ENCODE measurements around the gene GPR35. TPM values are rescaled to one million over a fixed set of nuclear protein-coding genes. Genes with fewer than 3 reads are reported as not detected.

The GPR35 gene
- total RNA-seq, 5 donors from 2014 or later (not counting 1 experiment from before 2014, with no cell fraction given), result 6.2 to 16.2 (median 10.4) TPM

GRCh38 chr2:240648155-240648649 lies 22.9 kb downstream of the GPR35 start:
- DNase-seq, result no peak
- CTCF ChIA-PET, result no interaction called here

DNA sequence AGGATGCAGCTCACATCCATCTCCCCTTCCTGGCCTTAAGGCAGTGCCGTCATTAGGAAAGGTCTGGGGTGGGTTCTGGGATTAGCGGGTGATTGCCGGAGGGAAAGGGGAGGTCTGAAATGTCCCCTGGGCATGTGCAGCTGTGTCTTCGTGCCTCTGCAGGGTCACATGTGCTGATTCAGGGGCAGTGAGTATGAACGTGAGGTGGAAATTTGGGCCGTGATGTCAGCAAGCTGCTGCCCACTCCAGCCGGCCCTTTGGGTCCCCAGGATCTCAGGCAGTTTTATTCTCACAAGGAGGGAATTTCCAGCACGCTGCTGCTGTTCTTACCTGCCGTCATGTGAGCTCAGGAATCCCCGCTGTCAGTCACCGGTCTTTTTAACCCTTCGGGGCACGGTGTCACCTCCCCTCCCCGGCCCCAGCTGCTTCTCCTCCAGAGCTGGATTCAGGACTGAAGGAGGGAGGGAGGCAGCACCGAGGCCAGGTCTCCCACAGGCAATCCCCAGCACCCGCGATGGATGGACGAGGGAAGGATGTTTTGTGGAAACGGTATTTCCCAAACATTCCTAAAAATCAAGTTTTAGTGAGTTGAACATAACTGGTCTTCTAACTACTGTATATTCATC lies 23.5 kb downstream of the GPR35 start:
- Mint-ChIP-seq H3K36me3 (no peaks in the 10 kb centered on the region), H3K4me3 (no peak overlapping the region), H3K27me3 (peaks cover 26 to 37% of the 10 kb centered on the region in 2 donors), H3K4me1 (peaks cover 7 to 16% (median 9%) of the 10 kb centered on the region in 3 donors), H3K9me3 (no peaks in the 10 kb centered on the region), H3K27ac (no peak overlapping the region)
- POLR2A ChIA-PET, result no interaction called here
- H3K27me3 ChIP-seq (replicated peaks in 1 of 2; ENCODE audit: control insufficient read depth in 2 of 2, extremely low read depth in 1 of 2, insufficient read depth in 2 of 2, low read length in 1 of 2), result peaks cover 0 to 58% of the 10 kb centered on the region in 2 experiments
- WGBS (ENCODE audit: insufficient coverage), result 45% methylated on average over 5 of the region's 19 CpGs
- no peak for DNase-seq
- no peak overlapping the region for H3K4me3 ChIP-seq (ENCODE audit: control insufficient read depth in 1 of 2, extremely low read depth in 1 of 2, low read length in 1 of 2)
- no peak overlapping the region for H3K27ac ChIP-seq (ENCODE audit: low read length)
- no peaks in the 10 kb centered on the region for H3K9me3 ChIP-seq
- H3K4me1 ChIP-seq (ENCODE audit: control insufficient read depth in 1 of 2, extremely low read depth in 1 of 2, insufficient read depth in 2 of 2, low read length in 2 of 2), result peaks cover 0 to 10% of the 10 kb centered on the region in 2 experiments
- no peak for ATAC-seq (replicated peaks in 1 of 4)
- CTCF ChIA-PET, result no interaction called here
- H3K36me3 ChIP-seq (ENCODE audit: control insufficient read depth in 2 of 2, extremely low read depth in 1 of 2, insufficient read depth in 1 of 2, low read length in 1 of 2), result no peaks in the 10 kb centered on the region

More at GRCh38 chr2:240648155-240648649, 22.9 kb downstream of the GPR35 start:
- H3K27ac Mint-ChIP-seq, result no peak overlapping the region
- no peak overlapping the region for H3K4me3 ChIP-seq (ENCODE audit: control insufficient read depth in 1 of 2, extremely low read depth in 1 of 2, low read length in 1 of 2)
- no peak overlapping the region for H3K27ac ChIP-seq (ENCODE audit: low read length)
- peaks cover 0 to 59% of the 10 kb centered on the region in 2 experiments for H3K27me3 ChIP-seq (replicated peaks in 1 of 2; ENCODE audit: control insufficient read depth in 2 of 2, extremely low read depth in 1 of 2, insufficient read depth in 2 of 2, low read length in 1 of 2)
- POLR2A ChIA-PET, result no interaction called here
- H3K9me3 ChIP-seq, result no peaks in the 10 kb centered on the region
- H3K4me1 Mint-ChIP-seq, result peaks cover 7 to 16% (median 9%) of the 10 kb centered on the region in 3 donors
- ATAC-seq (replicated peaks in 1 of 4), result no peak
- H3K27me3 Mint-ChIP-seq, result peaks cover 26 to 32% of the 10 kb centered on the region in 2 donors
- H3K36me3 ChIP-seq (ENCODE audit: control insufficient read depth in 2 of 2, extremely low read depth in 1 of 2, insufficient read depth in 1 of 2, low read length in 1 of 2), result no peaks in the 10 kb centered on the region
- peaks cover 0 to 10% of the 10 kb centered on the region in 2 experiments for H3K4me1 ChIP-seq (ENCODE audit: control insufficient read depth in 1 of 2, extremely low read depth in 1 of 2, insufficient read depth in 2 of 2, low read length in 2 of 2)
- 91% methylated on average over 4 of the region's 6 CpGs for WGBS (ENCODE audit: insufficient coverage)
- no peak overlapping the region for H3K4me3 Mint-ChIP-seq
- H3K9me3 Mint-ChIP-seq, result no peaks in the 10 kb centered on the region
- no peaks in the 10 kb centered on the region for H3K36me3 Mint-ChIP-seq

- Histone ChIP-seq H3K27ac (ENCODE audit: low read length) (no peak overlapping the region), H3K27me3 (replicated peaks in 1 of 2; ENCODE audit: control insufficient read depth in 2 of 2, extremely low read depth in 1 of 2, insufficient read depth in 2 of 2, low read length in 1 of 2) (peaks cover 0 to 54% of the 10 kb centered on the region in 2 experiments), H3K36me3 (ENCODE audit: control insufficient read depth in 2 of 2, extremely low read depth in 1 of 2, insufficient read depth in 1 of 2, low read length in 1 of 2) (no peaks in the 10 kb centered on the region), H3K4me1 (ENCODE audit: control insufficient read depth in 1 of 2, extremely low read depth in 1 of 2, insufficient read depth in 2 of 2, low read length in 2 of 2) (peaks cover 0 to 10% of the 10 kb centered on the region in 2 experiments), H3K9me3 (no peaks in the 10 kb centered on the region), H3K4me3 (ENCODE audit: control insufficient read depth in 1 of 2, extremely low read depth in 1 of 2, low read length in 1 of 2) (no peak overlapping the region)
- no peak for DNase-seq
- no peaks in the 10 kb centered on the region for H3K36me3 Mint-ChIP-seq
- H3K27me3 Mint-ChIP-seq, result peaks cover 26 to 39% of the 10 kb centered on the region in 2 donors
- H3K27ac Mint-ChIP-seq, result no peak overlapping the region
- WGBS (ENCODE audit: insufficient coverage), result 61% methylated on average over 4 of the region's 7 CpGs
- CTCF ChIA-PET, result no interaction called here
- H3K4me3 Mint-ChIP-seq, result no peak overlapping the region
- H3K4me1 Mint-ChIP-seq, result peaks cover 8 to 16% (median 9%) of the 10 kb centered on the region in 3 donors
- no peaks in the 10 kb centered on the region for H3K9me3 Mint-ChIP-seq
- ATAC-seq (replicated peaks in 1 of 4), result no peak
- POLR2A ChIA-PET, result no interaction called here
Observed at GRCh38 chr2:240649331-240649730, 24.1 kb downstream of the GPR35 start.

GRCh38 chr2:240650254-240650965 lies 25.1 kb downstream of the GPR35 start:
- Mint-ChIP-seq H3K27me3 (peaks cover 34 to 47% of the 10 kb centered on the region in 2 donors), H3K36me3 (no peaks in the 10 kb centered on the region), H3K27ac (no peak overlapping the region), H3K9me3 (no peaks in the 10 kb centered on the region), H3K4me3 (no peak overlapping the region), H3K4me1 (peaks cover 13 to 17% (median 16%) of the 10 kb centered on the region in 3 donors)
- Histone ChIP-seq H3K27me3 (replicated peaks in 1 of 2; ENCODE audit: control insufficient read depth in 2 of 2, extremely low read depth in 1 of 2, insufficient read depth in 2 of 2, low read length in 1 of 2) (peaks cover 3 to 48% of the 10 kb centered on the region in 2 experiments), H3K36me3 (ENCODE audit: control insufficient read depth in 2 of 2, extremely low read depth in 1 of 2, insufficient read depth in 1 of 2, low read length in 1 of 2) (no peaks in the 10 kb centered on the region), H3K9me3 (no peaks in the 10 kb centered on the region), H3K27ac (ENCODE audit: low read length) (no peak overlapping the region), H3K4me1 (ENCODE audit: control insufficient read depth in 1 of 2, extremely low read depth in 1 of 2, insufficient read depth in 2 of 2, low read length in 2 of 2) (peaks cover 0 to 10% of the 10 kb centered on the region in 2 experiments), H3K4me3 (ENCODE audit: control insufficient read depth in 1 of 2, extremely low read depth in 1 of 2, low read length in 1 of 2) (no peak overlapping the region)
- WGBS (ENCODE audit: insufficient coverage), result 89% methylated on average over 4 of the region's 13 CpGs
- POLR2A ChIA-PET, result no interaction called here
- no peak for DNase-seq
- CTCF ChIA-PET, result no interaction called here
- no peak for ATAC-seq (replicated peaks in 1 of 4)

GRCh38 chr2:240651185-240651584 lies 25.9 kb downstream of the GPR35 start:
- Mint-ChIP-seq H3K9me3 (no peaks in the 10 kb centered on the region), H3K4me3 (no peak overlapping the region), H3K27me3 (peaks cover 34 to 47% of the 10 kb centered on the region in 2 donors), H3K36me3 (no peaks in the 10 kb centered on the region), H3K27ac (no peak overlapping the region), H3K4me1 (peaks cover 8 to 14% (median 10%) of the 10 kb centered on the region in 3 donors)
- H3K27ac ChIP-seq (ENCODE audit: low read length), result no peak overlapping the region
- no peak for ATAC-seq (replicated peaks in 1 of 4)
- no peaks in the 10 kb centered on the region for H3K36me3 ChIP-seq (ENCODE audit: control insufficient read depth in 2 of 2, extremely low read depth in 1 of 2, insufficient read depth in 1 of 2, low read length in 1 of 2)
- 81% methylated on average over 2 of the region's 3 CpGs for WGBS (ENCODE audit: insufficient coverage)
- H3K9me3 ChIP-seq, result no peaks in the 10 kb centered on the region
- ChIA-PET CTCF (no interaction called here), POLR2A (no interaction called here)
- peaks cover 3 to 43% of the 10 kb centered on the region in 2 experiments for H3K27me3 ChIP-seq (replicated peaks in 1 of 2; ENCODE audit: control insufficient read depth in 2 of 2, extremely low read depth in 1 of 2, insufficient read depth in 2 of 2, low read length in 1 of 2)
- no peak for DNase-seq
- peaks cover 0 to 10% of the 10 kb centered on the region in 2 experiments for H3K4me1 ChIP-seq (ENCODE audit: control insufficient read depth in 1 of 2, extremely low read depth in 1 of 2, insufficient read depth in 2 of 2, low read length in 2 of 2)
- no peak overlapping the region for H3K4me3 ChIP-seq (ENCODE audit: control insufficient read depth in 1 of 2, extremely low read depth in 1 of 2, low read length in 1 of 2)

DNA sequence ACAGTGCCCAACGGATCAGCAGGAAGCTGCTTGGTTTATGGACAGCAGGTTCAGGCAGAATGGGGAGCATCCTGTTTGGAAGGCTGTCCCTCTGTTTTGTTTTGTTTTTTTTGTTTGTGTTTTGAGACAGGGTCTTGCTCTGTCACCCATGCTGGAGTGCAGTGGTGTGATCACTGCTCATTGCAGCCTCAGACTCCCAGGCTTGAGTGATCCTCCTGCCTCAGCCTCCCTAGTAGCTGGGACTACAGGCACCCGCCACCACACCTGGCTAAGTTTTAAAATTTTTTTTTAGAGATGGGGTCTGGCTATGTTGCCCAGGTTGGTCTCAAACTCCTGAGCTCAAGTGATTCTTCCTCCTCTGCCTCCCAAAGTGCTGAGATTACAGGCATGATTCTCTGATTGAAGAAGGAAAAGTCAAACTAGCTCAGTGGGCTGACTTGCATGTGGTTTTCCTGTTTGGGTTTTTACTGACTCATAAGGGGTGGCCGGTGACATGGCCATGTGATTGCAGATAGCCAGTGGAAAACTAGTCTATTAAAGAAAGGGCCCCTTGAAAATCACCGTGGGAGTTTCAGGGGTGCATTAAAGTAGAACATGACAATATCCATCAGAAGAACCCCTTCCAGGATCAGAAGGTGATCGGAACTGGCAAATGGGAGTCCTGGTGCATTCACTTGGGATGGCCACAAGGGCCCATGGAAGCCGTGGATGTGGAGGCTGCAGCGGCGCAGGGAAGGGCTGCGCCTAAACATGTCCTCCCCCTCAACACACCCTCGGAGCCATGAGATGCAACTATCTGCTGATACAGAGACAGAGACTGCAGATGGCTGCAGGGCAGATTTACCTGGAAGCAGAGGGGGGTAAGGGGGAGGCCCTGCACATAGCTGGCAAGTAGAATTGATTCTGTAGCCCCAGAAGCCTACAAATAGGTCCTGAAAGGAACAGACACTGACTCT lies 30.9 kb downstream of the GPR35 start:
- no peak overlapping the region for H3K27ac Mint-ChIP-seq
- ATAC-seq (replicated peaks in 1 of 4) (peak in 1 of 4 experiments; percentile 63), DNase-seq (peak in 2 of 35 experiments; percentile 8 to 26)
- 33% methylated on average over 1 of the region's 10 CpGs for WGBS (ENCODE audit: insufficient coverage)
- Histone ChIP-seq H3K27me3 (replicated peaks in 1 of 2; ENCODE audit: control insufficient read depth in 2 of 2, extremely low read depth in 1 of 2, insufficient read depth in 2 of 2, low read length in 1 of 2) (peaks cover 3 to 8% of the 10 kb centered on the region in 2 experiments), H3K36me3 (ENCODE audit: control insufficient read depth in 2 of 2, extremely low read depth in 1 of 2, insufficient read depth in 1 of 2, low read length in 1 of 2) (no peaks in the 10 kb centered on the region), H3K4me1 (ENCODE audit: control insufficient read depth in 1 of 2, extremely low read depth in 1 of 2, insufficient read depth in 2 of 2, low read length in 2 of 2) (peaks cover 0 to 11% of the 10 kb centered on the region in 2 experiments), H3K9me3 (no peaks in the 10 kb centered on the region), H3K27ac (ENCODE audit: low read length) (no peak overlapping the region), H3K4me3 (ENCODE audit: control insufficient read depth in 1 of 2, extremely low read depth in 1 of 2, low read length in 1 of 2) (no peak overlapping the region)
- CTCF ChIA-PET, result interaction anchor here in 1 of 2 donors (0.7 kb wide), 1 partner anchor 30 kb away, joined by 3 read pairs; no protein-coding TSS in a partner anchor
- H3K9me3 Mint-ChIP-seq, result no peaks in the 10 kb centered on the region
- peaks cover 0 to 17% (median 12%) of the 10 kb centered on the region in 3 donors for H3K4me1 Mint-ChIP-seq
- no peak overlapping the region for H3K4me3 Mint-ChIP-seq
- peaks cover 21 to 24% of the 10 kb centered on the region in 2 donors for H3K27me3 Mint-ChIP-seq
- POLR2A ChIA-PET, result no interaction called here
- H3K36me3 Mint-ChIP-seq, result no peaks in the 10 kb centered on the region
